T follicular helper cell (primary cell): ENCODE data around the gene CBFB.
"Not testable (repeated sequence)": the region's sequence is repeated elsewhere in the genome, so short reads cannot be mapped to it uniquely, and the experiment has no call there.

ENCODE experiments used
- DNase-seq: peaks from one replicate; pipeline ENCODE4 v3.0.0-alpha.2; 2020; ENCODE audit warnings: low read depth

The CBFB gene

GRCh38 chr16:67041520-67041919, 12.6 kb downstream of the CBFB start:
- DNase-seq, result not testable (repeated sequence)

DNA sequence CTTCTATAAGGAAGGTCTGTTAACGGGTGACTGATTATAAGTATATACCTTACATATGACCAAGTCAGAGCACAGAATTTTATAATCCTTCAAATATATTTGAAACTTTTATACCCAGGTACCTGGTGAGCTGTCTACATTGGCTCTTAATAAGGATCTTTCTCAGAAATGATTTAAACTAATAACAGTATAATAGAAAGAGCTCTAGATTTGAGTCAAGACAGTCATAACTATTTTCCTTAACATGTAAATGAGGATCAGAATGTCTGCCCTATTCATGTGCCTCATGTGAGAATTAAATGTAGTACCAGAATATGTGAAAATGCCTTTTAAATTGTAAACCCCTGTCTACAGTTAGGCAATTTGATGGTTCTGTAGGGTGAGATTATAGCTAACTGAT, 14.5 kb downstream of the CBFB start:
- DNase-seq, result no peak

- no peak for DNase-seq
Measured at GRCh38 chr16:67050796-67051195, 21.8 kb downstream of the CBFB start.

DNA sequence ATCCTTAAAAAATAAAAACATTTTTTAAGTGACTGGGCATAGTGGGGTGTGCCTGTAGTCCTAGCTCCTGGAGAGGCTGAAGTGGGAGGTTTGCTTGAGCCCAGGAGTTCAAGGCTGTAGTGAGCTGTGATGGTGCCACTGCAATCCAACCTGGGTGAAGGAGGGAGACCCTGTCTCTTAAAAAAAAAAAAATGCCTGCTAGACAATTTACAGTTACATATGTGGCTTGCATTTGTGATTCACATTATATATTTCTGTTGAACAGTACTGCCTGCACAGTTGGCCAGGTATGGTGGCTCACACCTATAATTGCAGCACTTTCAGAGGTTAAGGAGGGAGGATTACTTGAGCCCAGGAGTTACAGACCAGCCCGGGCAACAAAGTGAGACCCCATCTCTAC, 23.4 kb downstream of the CBFB start:
- DNase-seq, result no peak

DNA sequence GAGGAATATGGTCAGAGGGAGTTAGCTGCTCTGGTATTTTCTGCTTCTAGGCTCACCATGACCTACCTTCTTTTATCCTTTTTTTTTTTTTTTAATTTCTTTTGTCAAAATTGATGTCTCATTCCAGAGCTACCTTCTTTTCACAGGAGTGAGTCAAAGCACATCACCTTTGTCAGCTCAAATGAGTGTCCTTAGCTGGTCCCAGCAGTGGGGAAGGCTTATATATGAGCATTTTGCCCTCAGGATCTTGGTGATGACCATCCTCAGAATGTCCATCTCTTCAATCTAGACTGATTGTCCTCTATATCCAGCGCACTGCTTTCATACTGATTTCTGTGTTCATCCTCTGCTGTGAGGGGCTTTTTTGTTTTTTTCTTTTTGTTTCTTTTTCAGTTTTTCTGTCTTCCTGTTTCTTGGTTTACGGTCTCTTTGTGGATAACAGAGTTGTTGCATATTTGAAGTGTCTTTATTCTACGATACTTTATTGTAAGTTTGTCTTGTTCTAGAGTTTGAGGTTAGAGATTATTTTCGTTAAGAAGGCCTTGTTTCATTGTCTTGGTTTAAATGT, 24.9 kb downstream of the CBFB start:
- no peak for DNase-seq

GRCh38 chr16:67054901-67055300, 26.0 kb downstream of the CBFB start:
- no peak for DNase-seq

DNA sequence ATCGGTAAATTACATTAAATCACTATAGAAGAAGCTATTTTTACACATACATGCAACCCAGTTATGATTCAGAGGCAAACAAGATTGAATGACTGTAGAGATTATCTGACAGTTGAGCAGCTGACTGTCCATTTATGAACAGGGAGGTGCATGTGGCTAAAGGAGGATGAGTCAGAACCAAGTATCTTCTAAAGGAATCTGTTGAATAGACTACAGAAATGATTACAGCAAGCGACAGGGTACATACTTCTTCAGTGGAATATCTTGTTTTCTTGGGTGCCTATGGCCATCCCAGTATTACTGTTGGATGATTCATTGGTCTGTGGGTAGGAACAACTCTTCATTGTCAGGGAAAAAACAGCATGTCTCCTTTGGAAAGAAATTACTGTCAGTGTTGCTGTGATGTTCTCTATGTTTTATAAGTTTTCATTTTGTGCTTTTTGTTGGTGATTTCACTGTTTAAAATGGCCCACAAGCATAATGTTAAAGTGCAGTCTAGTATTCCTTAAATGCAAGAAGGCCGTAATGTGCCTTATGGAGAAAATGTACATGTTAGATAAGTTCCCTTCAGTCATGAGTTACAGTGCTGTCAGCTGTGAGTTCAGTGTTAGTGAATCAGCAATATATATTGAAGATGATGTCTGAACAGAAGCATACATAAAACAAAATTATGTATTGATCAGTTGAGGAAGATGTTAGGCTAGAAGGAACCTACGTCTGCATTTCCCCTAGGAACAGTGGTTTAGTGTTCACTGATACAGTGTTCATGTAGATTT, 27.0 kb downstream of the CBFB start:
- DNase-seq, result no peak

- no peak for DNase-seq
Measured at GRCh38 chr16:67063008-67063407, 34.1 kb downstream of the CBFB start.

DNA sequence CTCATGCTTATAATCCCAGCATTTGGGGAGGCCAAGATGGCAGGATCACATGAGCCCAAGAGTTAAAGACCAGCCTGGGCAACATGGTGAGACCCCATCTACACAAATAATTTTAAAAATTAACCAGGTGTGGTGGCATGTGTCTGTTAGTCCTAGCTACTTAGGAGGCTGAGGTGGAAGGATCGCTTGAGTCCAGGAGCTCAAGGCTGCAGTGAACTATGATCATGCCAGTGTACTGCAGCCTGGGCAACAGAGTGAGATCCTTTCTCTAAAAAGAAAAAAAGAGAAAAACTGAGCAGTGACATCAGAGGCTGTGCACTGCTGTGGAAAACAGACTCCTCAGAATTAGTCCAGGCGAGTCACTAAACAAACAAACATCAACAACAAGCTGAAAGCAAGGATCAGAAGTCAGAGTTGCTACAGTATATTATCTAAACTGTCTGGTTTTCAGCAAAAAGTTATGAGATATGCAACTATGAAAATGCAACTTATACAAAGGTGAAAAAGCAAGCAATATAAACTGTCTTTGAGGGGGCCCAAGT, 39.3 kb downstream of the CBFB start:
- DNase-seq, result no peak

DNA sequence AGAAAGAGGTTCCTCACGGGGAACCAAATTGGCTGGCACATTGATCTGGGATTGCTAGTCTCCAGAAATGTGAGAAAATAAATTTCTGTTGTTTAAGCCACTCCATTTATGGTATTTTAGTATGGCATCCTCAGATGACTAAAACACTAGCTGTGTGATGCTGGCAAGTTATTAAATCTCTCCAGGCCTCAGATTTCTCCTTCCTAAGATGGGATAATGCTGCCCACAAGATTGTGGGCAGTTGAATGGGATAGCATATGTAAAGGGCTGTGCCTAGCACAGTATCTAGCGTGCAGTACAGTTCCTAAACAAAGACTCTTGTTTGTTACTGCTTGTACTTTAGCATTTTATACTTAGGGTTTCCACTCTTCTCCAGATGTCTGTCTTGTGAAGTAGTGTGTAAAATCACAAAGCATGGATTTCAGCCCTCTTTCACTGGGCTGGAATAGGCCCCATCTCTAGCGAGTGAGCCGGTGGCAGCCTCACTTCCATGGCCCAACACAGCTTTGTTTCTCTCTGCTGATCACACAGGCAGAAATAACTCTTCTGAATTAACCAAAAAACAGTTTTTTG, 42.6 kb downstream of the CBFB start:
- no peak for DNase-seq

GRCh38 chr16:67075331-67075730, 46.4 kb downstream of the CBFB start:
- no peak for DNase-seq

- DNase-seq, result no peak
Measured at GRCh38 chr16:67077871-67078270, 48.9 kb downstream of the CBFB start.

DNA sequence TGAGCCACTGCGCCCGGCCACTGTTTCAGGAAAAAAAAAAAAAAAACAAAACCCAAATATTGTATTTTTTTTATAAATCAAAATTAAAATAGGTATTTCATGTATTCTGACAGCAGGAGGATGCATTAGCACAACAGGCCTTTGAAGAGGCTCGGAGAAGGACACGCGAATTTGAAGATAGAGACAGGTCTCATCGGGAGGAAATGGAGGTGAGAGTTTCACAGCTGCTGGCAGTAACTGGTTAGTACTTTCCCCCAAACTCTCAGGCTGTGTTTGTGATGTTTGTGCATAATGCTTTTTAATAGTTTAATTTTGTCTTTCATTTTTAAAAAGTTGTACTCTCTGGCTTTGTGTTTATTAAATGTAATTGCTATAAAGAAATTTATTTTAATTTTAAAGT, 53.2 kb downstream of the CBFB start:
- no peak for DNase-seq

GRCh38 chr16:67082891-67083290, 53.9 kb downstream of the CBFB start:
- DNase-seq, result no peak

DNA sequence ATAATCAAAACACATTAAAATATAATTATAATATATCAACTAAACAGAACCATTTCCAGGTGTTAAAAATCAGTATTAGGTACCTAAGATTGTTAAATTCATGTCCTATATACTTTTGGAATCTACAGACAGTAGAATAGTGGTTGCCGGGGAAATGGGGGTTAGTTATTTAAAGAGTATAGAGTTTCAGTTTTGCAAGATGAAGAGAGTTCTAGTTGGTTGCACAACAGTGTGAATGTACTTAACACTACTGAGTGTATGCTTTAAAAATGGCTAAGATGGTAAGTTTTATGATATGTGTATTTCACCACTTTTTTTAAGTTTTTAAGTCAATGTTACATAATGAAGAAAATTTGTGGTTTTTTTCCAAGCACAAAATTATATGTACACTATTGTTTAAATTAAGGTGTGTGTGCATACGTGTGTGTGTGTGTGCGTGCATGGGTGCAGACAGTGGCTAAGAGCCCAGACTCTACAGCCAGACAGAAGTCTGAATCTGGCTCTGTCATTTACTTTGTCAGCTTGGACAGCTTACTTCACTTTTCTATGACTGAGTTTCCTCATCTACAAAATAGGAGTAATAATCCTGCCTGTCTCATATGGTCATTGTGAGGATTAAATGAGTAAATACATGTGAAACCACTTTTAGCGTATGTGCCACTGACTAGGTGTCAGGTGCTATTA, 55.5 kb downstream of the CBFB start:
- no peak for DNase-seq

DNA sequence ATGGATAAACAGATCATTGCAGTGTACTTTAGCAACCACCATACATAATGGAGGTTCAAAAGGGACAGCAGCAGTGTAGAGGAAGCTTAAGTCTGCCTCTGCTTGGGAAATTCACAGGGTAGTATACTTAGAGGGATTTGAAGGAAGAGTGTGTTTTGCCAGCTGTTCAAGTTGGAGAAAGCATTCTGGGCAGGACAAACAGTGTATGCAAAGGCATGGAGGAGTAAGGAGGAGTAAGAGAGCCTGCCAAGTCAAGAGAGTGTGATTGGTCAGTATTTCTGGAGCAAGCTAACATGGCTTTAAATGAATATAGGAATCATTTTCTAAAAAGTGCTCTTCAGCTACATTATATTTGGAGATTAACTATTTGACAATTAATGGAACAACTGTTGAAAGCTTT, 57.9 kb downstream of the CBFB start:
- no peak for DNase-seq

DNA sequence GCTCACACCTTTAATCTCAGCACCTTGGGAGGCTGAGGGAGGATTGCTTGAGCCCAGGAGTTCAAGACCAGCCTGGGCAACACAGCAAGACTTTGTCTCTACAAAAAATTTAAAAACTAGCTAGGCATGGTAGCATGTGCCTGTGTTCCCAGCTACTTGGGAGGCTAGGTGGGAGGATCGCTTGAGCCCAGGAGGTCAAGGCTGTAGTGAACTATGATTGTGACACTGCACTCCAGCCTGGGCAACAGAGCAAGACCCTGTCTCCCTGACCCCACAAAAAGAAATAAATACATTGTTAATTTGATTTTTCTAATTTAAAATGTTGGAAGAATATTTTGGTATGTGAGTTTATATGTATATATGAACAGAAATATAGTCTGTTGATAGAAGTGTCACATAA, 58.3 kb downstream of the CBFB start:
- no peak for DNase-seq

GRCh38 chr16:67087803-67088202, 58.9 kb downstream of the CBFB start:
- DNase-seq, result no peak

DNA sequence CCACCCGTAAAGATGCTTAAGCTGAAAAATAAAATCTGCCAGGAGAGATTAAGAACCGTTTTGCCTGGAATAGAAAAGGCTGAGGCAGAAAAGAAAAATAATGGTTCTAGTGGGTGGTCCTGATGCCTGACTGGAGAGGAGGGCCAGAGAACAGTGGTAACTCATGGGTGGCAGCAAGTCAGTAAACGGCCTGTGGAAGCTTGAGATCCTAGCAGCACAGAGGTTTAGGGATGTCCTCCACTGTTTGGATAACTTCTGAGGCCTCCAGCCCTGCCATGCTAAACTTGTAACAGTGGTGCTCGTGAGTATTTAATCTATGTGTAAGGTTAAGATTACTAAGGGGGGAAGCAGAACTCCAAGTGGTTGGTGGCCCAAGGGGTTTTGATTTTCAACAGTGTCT, 59.6 kb downstream of the CBFB start:
- DNase-seq, result no peak

GRCh38 chr16:67089101-67089500, 60.2 kb downstream of the CBFB start:
- DNase-seq, result no peak

- DNase-seq, result no peak
Measured at GRCh38 chr16:67091906-67092566, 63.1 kb downstream of the CBFB start.

DNA sequence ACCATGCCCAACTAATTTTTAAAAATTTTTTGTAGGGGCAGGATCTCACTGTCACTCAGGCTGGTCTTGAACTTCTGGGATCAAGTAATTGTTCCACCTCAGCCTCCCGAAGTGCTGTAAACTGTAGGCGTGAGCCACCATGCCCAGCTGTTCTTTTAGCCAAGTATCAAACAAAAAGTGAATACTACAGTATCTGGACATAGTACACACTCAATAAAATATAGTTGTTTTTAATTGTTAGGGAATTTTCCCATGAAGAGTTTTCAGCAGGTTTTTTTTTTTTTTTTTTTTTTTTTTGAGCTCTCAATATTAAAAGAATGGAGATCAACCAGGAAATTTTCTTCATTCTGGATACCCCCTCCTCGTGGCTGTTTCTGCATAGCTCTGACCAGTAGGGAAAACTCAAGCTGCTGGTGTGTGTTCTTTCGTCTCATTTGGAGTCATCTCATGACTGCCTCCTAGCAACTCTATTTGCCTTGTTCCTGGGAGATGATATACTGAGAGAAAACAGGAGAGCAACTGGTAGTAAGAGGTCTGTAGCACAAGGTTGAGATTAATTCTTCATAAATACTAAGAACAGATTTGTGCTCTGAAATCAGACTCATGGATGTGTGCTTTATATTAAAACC, 64.3 kb downstream of the CBFB start:
- DNase-seq, result no peak
